Cardiac fibroblast (primary cell): Measurements from ENCODE around the gene KCTD5.

Experiments
- DNase-seq, 2 donors: peaks; one replicate each; pipeline versions ENCODE4 v3.0.0 to v3.0.0-alpha.2; 2010; ENCODE audit warnings: low read depth in 2 of 2
- H3K4me3 ChIP-seq, 2 donors: replicated peaks in 1 of 2; 1 replicate in 1 of 2; 2 replicates in 1 of 2; pipeline ENCODE4 v1.5.1; 2011; ENCODE audit warnings: low read depth in 2 of 2, low read length in 2 of 2, mild to moderate bottlenecking in 2 of 2, moderate library complexity in 1 of 2
- CTCF ChIP-seq: IDR thresholded peaks from one replicate; pipeline ENCODE4 v1.5.1; 2011; ENCODE audit warnings: low read depth, mild to moderate bottlenecking, low read length, inconsistent platforms

Gene KCTD5

GRCh38 chr16:2708290-2708639 is 25.9 kb downstream of the KCTD5 start:
- no peak for DNase-seq
- no peak for TF ChIP-seq CTCF
- no peak overlapping the region for H3K4me3 ChIP-seq

- DNase-seq = no peak
- TF ChIP-seq CTCF = no peak
- H3K4me3 ChIP-seq = no peak overlapping the region
Observed at GRCh38 chr16:2708955-2709587, 26.7 kb downstream of the KCTD5 start.

GRCh38 chr16:2709588-2709984 is 27.3 kb downstream of the KCTD5 start:
- DNase-seq = no peak
- H3K4me3 ChIP-seq = no peak overlapping the region
- TF ChIP-seq CTCF = no peak

GRCh38 chr16:2710021-2710710 is 27.8 kb downstream of the KCTD5 start:
- H3K4me3 ChIP-seq = no peak overlapping the region
- no peak for DNase-seq
- TF ChIP-seq CTCF = no peak

GRCh38 chr16:2710711-2711231 is 28.4 kb downstream of the KCTD5 start:
- no peak overlapping the region for H3K4me3 ChIP-seq
- no peak for TF ChIP-seq CTCF
- no peak for DNase-seq

GRCh38 chr16:2711370-2712062 is 29.2 kb downstream of the KCTD5 start:
- DNase-seq = no peak
- H3K4me3 ChIP-seq = no peak overlapping the region
- TF ChIP-seq CTCF = no peak
